Measurements from ENCODE around the gene KCMF1. TPM values are rescaled to one million over a fixed set of nuclear protein-coding genes. Genes with fewer than 3 reads are reported as not detected.

Gene KCMF1
- total RNA-seq, 3 donors from 2014 or later (not counting 1 experiment from before 2014, with no cell fraction given): 70.8 to 81.4 (median 77.1) TPM

- WGBS (ENCODE audit: insufficient coverage): 86% methylated on average over 1 of the region's 5 CpGs
- no peak for ATAC-seq
- no peak overlapping the region for H3K4me3 Mint-ChIP-seq
- Histone ChIP-seq H3K36me3 (ENCODE audit: control insufficient read depth, insufficient read depth, low read length) (peaks cover 48% of the 10 kb centered on the region), H3K4me3 (ENCODE audit: low read length) (no peak overlapping the region), H3K27me3 (ENCODE audit: control insufficient read depth, insufficient read depth, low read length) (no peaks in the 10 kb centered on the region), H3K4me1 (ENCODE audit: control insufficient read depth, insufficient read depth, low read length) (no peaks in the 10 kb centered on the region), H3K9me3 (ENCODE audit: control insufficient read depth, insufficient read depth, low read length) (no peaks in the 10 kb centered on the region), H3K27ac (ENCODE audit: low read length) (no peak overlapping the region)
- no peaks in the 10 kb centered on the region for H3K9me3 Mint-ChIP-seq
- peaks cover 20% of the 10 kb centered on the region for H3K36me3 Mint-ChIP-seq
- DNase-seq: no peak
- TF ChIP-seq CTCF (IDR thresholded peaks at IDR 0.05): no peak
- H3K27ac Mint-ChIP-seq: peak overlapping the region in 1 of 2 donors; percentile 26
- intact Hi-C loops (cut with micrococcal nuclease): no loop called here
- H3K27me3 Mint-ChIP-seq (ENCODE audit: low read depth in 2 of 2): no peaks in the 10 kb centered on the region
- peaks cover 15 to 22% of the 10 kb centered on the region in 2 donors for H3K4me1 Mint-ChIP-seq
Observed at GRCh38 chr2:85032621-85033020, 61.7 kb downstream of the KCMF1 start.

- Histone ChIP-seq H3K27ac (ENCODE audit: low read length) (no peak overlapping the region), H3K27me3 (ENCODE audit: control insufficient read depth, insufficient read depth, low read length) (no peaks in the 10 kb centered on the region), H3K4me3 (ENCODE audit: low read length) (no peak overlapping the region), H3K4me1 (ENCODE audit: control insufficient read depth, insufficient read depth, low read length) (no peaks in the 10 kb centered on the region), H3K36me3 (ENCODE audit: control insufficient read depth, insufficient read depth, low read length) (peaks cover 47% of the 10 kb centered on the region), H3K9me3 (ENCODE audit: control insufficient read depth, insufficient read depth, low read length) (no peaks in the 10 kb centered on the region)
- peaks cover 20% of the 10 kb centered on the region for H3K36me3 Mint-ChIP-seq
- H3K4me1 Mint-ChIP-seq: peaks cover 15 to 23% of the 10 kb centered on the region in 2 donors
- no peaks in the 10 kb centered on the region for H3K27me3 Mint-ChIP-seq (ENCODE audit: low read depth in 2 of 2)
- ATAC-seq (no peak), DNase-seq (no peak)
- WGBS (ENCODE audit: insufficient coverage): 74% methylated on average over 2 of the region's 2 CpGs
- intact Hi-C loops (cut with micrococcal nuclease): no loop called here
- H3K4me3 Mint-ChIP-seq: no peak overlapping the region
- peak overlapping the region in 1 of 2 donors; percentile 26 for H3K27ac Mint-ChIP-seq
- no peak for TF ChIP-seq CTCF (IDR thresholded peaks at IDR 0.05)
- H3K9me3 Mint-ChIP-seq: no peaks in the 10 kb centered on the region
Observed at GRCh38 chr2:85033388-85033787, 62.4 kb downstream of the KCMF1 start.

GRCh38 chr2:85034158-85034557, 63.2 kb downstream of the KCMF1 start:
- TF ChIP-seq CTCF (IDR thresholded peaks at IDR 0.05): no peak
- peaks cover 20% of the 10 kb centered on the region for H3K36me3 Mint-ChIP-seq
- ATAC-seq (no peak), DNase-seq (no peak)
- Histone ChIP-seq H3K4me3 (ENCODE audit: low read length) (no peak overlapping the region), H3K4me1 (ENCODE audit: control insufficient read depth, insufficient read depth, low read length) (no peaks in the 10 kb centered on the region), H3K9me3 (ENCODE audit: control insufficient read depth, insufficient read depth, low read length) (no peaks in the 10 kb centered on the region), H3K27me3 (ENCODE audit: control insufficient read depth, insufficient read depth, low read length) (no peaks in the 10 kb centered on the region), H3K27ac (ENCODE audit: low read length) (no peak overlapping the region), H3K36me3 (ENCODE audit: control insufficient read depth, insufficient read depth, low read length) (peaks cover 44% of the 10 kb centered on the region)
- H3K9me3 Mint-ChIP-seq: no peaks in the 10 kb centered on the region
- H3K4me1 Mint-ChIP-seq: peaks cover 18 to 28% of the 10 kb centered on the region in 2 donors
- intact Hi-C loops (cut with micrococcal nuclease): no loop called here
- no peak overlapping the region for H3K27ac Mint-ChIP-seq
- H3K27me3 Mint-ChIP-seq (ENCODE audit: low read depth in 2 of 2): no peaks in the 10 kb centered on the region
- WGBS (ENCODE audit: insufficient coverage): 100% methylated on average over 2 of the region's 2 CpGs
- H3K4me3 Mint-ChIP-seq: no peak overlapping the region

GRCh38 chr2:85037622-85038021, 66.7 kb downstream of the KCMF1 start:
- 97% methylated on average over 6 of the region's 7 CpGs for WGBS (ENCODE audit: insufficient coverage)
- peaks cover 43% of the 10 kb centered on the region for H3K36me3 ChIP-seq (ENCODE audit: control insufficient read depth, insufficient read depth, low read length)
- no peaks in the 10 kb centered on the region for H3K9me3 ChIP-seq (ENCODE audit: control insufficient read depth, insufficient read depth, low read length)
- Mint-ChIP-seq H3K36me3 (peaks cover 12% of the 10 kb centered on the region), H3K27ac (peak overlapping the region in 1 of 2 donors; percentile 25), H3K4me3 (no peak overlapping the region), H3K4me1 (peaks cover 38 to 53% of the 10 kb centered on the region in 2 donors), H3K27me3 (ENCODE audit: low read depth in 2 of 2) (no peaks in the 10 kb centered on the region), H3K9me3 (no peaks in the 10 kb centered on the region)
- H3K4me1 ChIP-seq (ENCODE audit: control insufficient read depth, insufficient read depth, low read length): no peaks in the 10 kb centered on the region
- DNase-seq (no peak), ATAC-seq (no peak)
- H3K4me3 ChIP-seq (ENCODE audit: low read length): no peak overlapping the region
- TF ChIP-seq CTCF (IDR thresholded peaks at IDR 0.05): no peak
- intact Hi-C loops (cut with micrococcal nuclease): no loop called here
- H3K27ac ChIP-seq (ENCODE audit: low read length): no peak overlapping the region
- H3K27me3 ChIP-seq (ENCODE audit: control insufficient read depth, insufficient read depth, low read length): no peaks in the 10 kb centered on the region
